AML-193 (cell line): ENCODE data around the gene OTOP1.
"Not testable (repeated sequence)": the region's sequence is repeated elsewhere in the genome, so short reads cannot be mapped to it uniquely, and the experiment has no call there.

Experiments used
- DNase-seq, 2 experiments: peaks; one replicate each; lab custom pipeline; 2025; lab: John Stamatoyannopoulos, UW

OTOP1 gene

GRCh38 chr4:4226606-4227438 is at the start of gene OTOP1:
Gene OTOP1, minus strand, starts transcription at chr4:4226929. Its CDS starts 65 bp downstream, at chr4:4226864.
- DNase-seq: no peak

- DNase-seq: no peak
Measured at GRCh38 chr4:4274226-4274625, 47.5 kb upstream of the OTOP1 start.

DNA sequence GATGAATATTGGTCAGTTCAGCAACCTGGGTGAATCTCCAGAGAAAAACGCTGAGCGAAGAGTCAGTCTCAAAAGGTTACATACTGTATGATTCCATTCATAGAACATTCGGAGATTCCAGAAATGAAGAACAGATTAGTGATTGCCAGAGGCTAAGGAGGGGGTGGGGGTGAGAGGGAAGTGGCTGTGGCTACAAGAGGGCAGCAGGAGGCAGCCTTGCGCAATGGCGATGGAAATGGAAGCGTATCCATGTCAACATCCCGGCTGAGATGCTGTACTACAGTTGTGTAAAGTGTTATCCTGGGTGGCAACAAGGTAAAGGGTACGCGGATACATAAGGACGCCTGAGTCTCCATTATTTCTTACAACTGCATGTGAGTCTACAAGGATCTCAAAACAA is 45.2 kb upstream of the OTOP1 start:
- no peak for DNase-seq

GRCh38 chr4:4270529-4270928 is 43.8 kb upstream of the OTOP1 start:
- DNase-seq: no peak

- no peak for DNase-seq
Measured at GRCh38 chr4:4269856-4270255, 43.1 kb upstream of the OTOP1 start.

DNA sequence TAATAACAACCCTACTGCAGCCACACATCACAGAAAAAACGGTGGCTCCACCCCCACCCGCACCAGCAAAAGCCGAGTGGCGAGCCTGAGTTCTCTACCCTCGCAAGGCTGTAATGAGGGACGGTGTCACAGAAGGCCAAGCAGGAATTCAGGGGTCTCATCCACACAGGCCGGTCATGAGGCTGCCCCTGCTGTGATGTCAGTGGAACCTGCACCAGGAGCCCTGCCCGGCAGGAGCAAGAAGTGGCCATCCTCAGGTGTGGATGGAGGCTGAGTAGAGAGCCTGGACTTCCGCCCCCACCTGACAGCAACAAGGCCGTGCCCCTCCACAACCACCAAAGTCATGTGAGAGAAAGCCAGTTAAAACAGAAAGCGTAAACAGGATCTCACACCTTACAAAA is 42.6 kb upstream of the OTOP1 start:
- DNase-seq: no peak

DNA sequence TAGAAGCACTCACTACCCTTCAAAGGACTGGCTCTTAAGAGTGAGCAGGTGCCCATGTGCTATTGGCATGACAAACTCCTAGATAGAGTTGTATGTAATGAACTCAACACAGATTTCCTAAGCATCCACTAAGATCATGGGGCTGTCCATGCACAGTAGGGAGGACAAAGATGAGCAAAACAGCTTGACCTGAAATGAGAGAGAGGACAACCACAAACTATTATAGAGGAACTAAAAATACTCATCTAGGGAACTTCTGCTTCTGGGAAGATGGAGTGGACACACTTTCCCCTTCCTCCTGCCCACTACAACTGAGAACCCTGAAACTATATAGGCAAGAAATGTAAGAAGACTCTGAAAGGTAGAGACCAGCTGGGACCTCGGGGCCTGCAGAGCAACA is 42.0 kb upstream of the OTOP1 start:
- peak in 1 of 2 experiments; percentile 5 for DNase-seq

- no peak for DNase-seq
Measured at GRCh38 chr4:4267981-4268380, 41.3 kb upstream of the OTOP1 start.

GRCh38 chr4:4260185-4260751 is 33.5 kb upstream of the OTOP1 start:
- peak; percentile 74 to 78 for DNase-seq

DNA sequence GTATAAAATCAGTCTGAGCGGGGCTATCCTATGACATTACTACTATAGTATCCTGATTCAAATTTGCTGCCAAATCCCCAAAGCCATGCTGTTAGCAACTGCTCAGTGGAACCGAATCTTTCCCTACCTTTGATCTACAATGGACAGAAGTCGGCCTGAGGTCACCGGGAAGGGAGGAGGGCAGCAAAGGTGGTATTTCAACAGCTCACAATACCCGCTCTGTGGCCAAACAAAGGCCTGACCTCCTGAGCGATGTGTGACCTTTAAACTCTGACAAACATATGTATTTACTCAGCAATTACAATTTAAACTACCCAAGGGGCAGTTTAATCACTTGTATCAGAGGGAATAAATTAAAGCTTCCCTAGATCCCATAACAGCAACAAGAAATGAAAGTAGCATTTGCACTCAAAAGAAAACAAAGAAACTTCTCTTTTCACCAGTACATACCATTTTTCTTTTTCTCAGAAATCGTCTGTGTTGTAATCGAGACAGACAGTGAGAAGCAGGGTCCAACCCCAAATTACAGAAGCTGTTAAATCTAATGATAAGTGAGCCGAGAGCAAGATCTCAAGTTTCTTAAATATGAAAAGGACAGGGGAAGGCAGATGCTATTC is 32.9 kb upstream of the OTOP1 start:
- DNase-seq: no peak

DNA sequence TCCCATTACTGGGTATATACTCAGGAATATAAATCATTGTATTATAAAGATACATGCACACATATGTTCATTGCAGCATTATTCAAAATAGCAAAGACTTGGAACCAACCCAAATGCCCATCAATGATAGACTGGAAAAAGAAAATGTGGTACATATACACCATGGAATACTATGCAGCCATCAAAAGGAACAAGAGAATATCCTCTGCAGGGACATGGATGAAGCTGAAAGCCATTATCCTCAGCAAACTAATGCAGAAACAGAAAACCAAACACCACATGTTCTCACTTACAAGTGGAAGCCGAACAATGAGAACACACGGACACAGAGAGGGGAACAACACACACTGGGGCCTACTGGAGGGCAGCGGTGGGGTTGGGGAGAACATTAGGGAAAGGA is 31.0 kb upstream of the OTOP1 start:
- not testable (repeated sequence) for DNase-seq

DNA sequence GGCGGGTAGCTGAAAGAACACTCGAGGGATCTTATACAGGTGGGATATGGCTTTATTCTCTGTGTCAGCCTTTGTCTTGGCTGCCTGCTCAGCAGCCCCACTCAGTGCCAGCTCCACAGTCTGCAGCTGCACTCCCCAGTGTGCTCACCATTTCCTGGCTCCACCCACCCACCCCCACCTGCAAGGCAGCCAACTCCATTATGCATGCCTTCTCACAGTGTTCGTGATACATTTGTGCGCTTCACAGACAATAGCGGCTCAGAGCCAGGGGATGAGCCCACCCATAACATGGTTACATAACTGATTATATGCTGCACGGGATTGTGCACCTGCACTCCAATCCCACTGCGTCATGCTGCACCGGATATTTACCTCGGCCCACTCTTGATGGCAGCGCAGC is 30.1 kb upstream of the OTOP1 start:
- no peak for DNase-seq

DNA sequence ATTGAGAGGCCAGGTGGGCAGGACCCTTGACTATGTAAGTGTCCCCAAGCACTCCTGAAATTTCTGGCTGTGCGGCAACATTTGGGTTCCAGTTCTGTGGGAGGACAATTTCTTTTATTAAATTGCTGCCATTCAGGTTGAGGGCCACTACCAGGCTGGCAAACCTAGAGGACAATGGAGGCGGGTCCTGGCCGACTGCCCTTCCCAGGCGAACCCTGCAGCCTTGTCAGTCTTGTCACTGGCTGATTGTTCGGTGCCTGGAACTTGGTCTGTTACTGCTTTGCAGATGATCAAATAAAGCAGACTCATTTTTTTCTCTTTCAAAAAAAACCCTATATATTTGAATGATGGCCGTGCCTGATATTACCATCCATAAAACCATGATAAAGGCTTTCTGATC is 27.9 kb upstream of the OTOP1 start:
- no peak for DNase-seq

DNA sequence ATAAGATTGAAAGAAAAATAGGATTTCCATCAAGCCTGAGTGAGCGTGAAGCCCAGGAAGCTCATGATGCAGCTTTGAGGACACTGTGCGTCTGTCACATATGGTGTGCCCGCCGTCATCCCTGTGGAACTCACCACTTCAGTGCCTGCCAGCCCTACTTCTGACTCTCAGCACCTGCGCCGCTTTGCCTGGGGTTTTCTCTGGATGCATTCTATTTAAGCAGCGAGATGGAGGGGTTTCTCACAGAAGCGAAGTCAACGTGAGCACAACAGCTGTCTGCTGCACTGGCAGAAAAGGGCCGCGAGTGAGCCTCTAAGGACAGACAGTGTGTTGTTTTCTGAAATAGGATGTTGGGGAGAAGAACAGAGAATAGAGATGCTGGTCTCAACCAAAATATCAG is 27.5 kb upstream of the OTOP1 start:
- DNase-seq: no peak

GRCh38 chr4:4249866-4250265 is 23.1 kb upstream of the OTOP1 start:
- no peak for DNase-seq

GRCh38 chr4:4249342-4249741 is 22.6 kb upstream of the OTOP1 start:
- not testable (repeated sequence) for DNase-seq

- no peak for DNase-seq
Measured at GRCh38 chr4:4248885-4249203, 22.1 kb upstream of the OTOP1 start.

DNA sequence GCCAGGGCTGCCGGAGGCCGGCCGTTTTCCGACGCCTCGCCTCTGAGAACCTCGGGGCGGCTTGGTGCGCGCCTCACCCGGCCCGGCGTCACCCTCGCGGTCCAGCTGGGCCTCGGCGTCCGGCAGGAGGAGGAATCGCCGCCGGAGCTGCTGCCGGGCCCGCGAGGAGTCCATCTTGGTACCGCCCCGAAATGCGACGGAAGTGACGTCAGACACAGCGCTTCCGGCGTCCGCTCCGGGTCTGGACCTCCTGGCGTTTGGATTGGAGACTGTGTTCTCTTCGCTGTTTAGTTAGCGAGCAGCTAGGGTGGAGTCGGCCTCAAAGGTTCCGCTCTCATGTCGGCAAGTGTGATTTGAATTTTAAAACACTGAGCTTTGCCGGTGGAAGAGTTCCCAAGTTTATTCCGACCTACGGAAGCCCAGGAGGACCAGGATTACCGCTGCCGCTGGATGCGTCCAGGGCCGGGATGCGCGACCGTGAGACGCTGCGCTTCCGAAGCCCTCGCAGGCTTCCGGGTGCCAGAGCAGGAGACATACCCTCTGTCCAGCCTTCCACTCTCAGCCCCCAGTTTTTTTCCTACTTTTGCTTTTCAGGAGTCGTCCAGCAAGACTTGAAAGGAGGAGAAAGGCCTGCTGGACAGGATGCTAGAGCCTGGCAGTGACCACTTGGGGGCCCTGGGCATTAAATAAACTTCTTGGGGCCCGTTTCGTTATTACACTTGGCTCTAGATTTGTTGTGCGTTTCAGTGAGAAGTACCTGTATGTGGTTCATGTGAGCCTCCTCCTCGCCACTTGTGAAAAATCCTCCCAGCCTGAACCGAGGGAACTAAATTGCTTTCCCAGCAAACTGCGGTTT is 21.5 kb upstream of the OTOP1 start, which contains the start of gene TMEM128:
TSS of gene TMEM128 (minus strand) at position 195 of the 856 bp plus-strand sequence. CDS start at position 174, 21 bp downstream.
- peak; percentile 75 to 82 for DNase-seq

GRCh38 chr4:4247696-4248028 is 20.9 kb upstream of the OTOP1 start:
- peak in 1 of 2 experiments; percentile 21 for DNase-seq

- DNase-seq: no peak
Measured at GRCh38 chr4:4245172-4245571, 18.4 kb upstream of the OTOP1 start.

GRCh38 chr4:4239551-4239950 is 12.8 kb upstream of the OTOP1 start:
- DNase-seq: not testable (repeated sequence)

- no peak for DNase-seq
Measured at GRCh38 chr4:4233610-4234009, 6.9 kb upstream of the OTOP1 start.

DNA sequence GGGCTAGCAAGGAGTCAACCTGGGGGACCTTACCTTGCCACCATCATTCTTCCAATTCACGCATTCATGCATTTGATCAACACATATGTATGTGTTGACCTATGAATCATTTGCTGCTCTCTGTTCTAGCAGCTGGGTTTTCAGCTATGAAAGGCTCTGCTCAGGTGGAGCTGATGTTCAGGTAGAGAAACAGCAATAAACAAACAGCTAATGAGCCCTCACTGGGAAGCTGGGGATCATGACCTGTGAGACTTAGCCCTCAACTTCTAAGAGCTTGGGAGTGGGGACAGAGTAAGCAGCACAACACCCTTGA is 1.6 kb upstream of the OTOP1 start:
- no peak for DNase-seq
